PFSK-1 (cell line): ENCODE data around the gene RSPH6A.

Experiments used
- FOXP2 ChIP-seq: optimal IDR thresholded peaks from 2 replicates; pipeline ENCODE3; 2011; ENCODE audit warnings: borderline replicate concordance, control low read depth, inconsistent platforms; ENCODE audit not compliant: insufficient read depth; ENCODE audit errors: extremely low read length, extremely low read depth
- POLR2AphosphoS5 ChIP-seq: IDR thresholded peaks from 2 replicates; pipeline ENCODE4 v1.6.1; 2012; ENCODE audit warnings: low read depth, mild to moderate bottlenecking, control low read depth, low read length, moderate library complexity
- REST ChIP-seq, 2 experiments: IDR thresholded peaks; 2 replicates each; pipeline versions ENCODE4 v1.6.1 to v1.8.0; 2011 to 2012; ENCODE audit warnings: low read depth in 2 of 2, low read length in 2 of 2, control low read depth in 1 of 2, inconsistent platforms in 1 of 2, mild to moderate bottlenecking in 1 of 2, moderate library complexity in 1 of 2; ENCODE audit not compliant: insufficient read depth in 1 of 2
- SIN3A ChIP-seq: IDR thresholded peaks from 2 replicates; pipeline ENCODE4 v1.6.1; 2012; ENCODE audit warnings: mild to moderate bottlenecking, low read length, moderate library complexity, borderline replicate concordance; ENCODE audit not compliant: insufficient read depth
- TAF1 ChIP-seq: IDR thresholded peaks from 2 replicates; pipeline ENCODE4 v1.6.1; 2012; ENCODE audit warnings: low read length, control low read depth, borderline replicate concordance; ENCODE audit not compliant: insufficient read depth

- TF ChIP-seq FOXP2 (no peak), POLR2AphosphoS5 (no peak), SIN3A (no peak), TAF1 (no peak), REST (IDR thresholded peaks at IDR 0.05; ENCODE audit: insufficient read depth in 1 of 2, low read depth in 2 of 2, low read length in 2 of 2) (no peak)
Measured at GRCh38 chr19:45825263-45825605, 10.1 kb upstream of the RSPH6A start.
